OCI-LY3 (cell line): ENCODE data around the gene PALD1.

Source experiments
- EZH2phosphoT487 ChIP-seq: fragments of 200-600 bp; shearing (Covaris generic); IDR thresholded peaks from 2 replicates; pipeline ENCODE4 v1.6.1; 2018; ENCODE audit warnings: antibody characterized with exemption, mixed run types, low read depth
- TF ChIP-seq, protein P1 (sequence below): fragments of 200-600, 300-600 bp; sonication (generic); IDR thresholded peaks from 2 replicates; pipeline ENCODE4 v1.5.1; 2014; ENCODE audit warnings: antibody characterized with exemption, low read length, low read depth

DNA sequence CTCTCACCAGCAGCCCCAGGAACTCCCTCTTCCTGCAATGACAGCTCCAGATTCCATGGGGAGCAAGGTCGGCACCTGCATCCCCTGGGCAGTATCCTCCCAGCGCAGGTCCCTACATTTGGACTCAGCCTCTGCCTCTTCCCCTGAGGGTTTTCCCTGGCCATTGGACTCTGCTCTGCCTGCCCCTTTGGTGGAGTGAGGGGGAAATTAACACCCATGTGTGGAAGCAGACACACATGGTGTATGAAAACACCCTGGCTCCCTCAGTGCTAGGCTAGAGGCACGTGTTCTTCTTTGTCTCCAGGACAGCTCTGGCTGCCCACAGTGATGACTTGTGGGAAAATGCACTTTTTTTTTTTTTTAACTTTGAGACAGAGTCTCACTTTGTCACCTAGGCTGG lies 115.6 kb downstream of the PALD1 start:
- TF ChIP-seq, protein P1, sequence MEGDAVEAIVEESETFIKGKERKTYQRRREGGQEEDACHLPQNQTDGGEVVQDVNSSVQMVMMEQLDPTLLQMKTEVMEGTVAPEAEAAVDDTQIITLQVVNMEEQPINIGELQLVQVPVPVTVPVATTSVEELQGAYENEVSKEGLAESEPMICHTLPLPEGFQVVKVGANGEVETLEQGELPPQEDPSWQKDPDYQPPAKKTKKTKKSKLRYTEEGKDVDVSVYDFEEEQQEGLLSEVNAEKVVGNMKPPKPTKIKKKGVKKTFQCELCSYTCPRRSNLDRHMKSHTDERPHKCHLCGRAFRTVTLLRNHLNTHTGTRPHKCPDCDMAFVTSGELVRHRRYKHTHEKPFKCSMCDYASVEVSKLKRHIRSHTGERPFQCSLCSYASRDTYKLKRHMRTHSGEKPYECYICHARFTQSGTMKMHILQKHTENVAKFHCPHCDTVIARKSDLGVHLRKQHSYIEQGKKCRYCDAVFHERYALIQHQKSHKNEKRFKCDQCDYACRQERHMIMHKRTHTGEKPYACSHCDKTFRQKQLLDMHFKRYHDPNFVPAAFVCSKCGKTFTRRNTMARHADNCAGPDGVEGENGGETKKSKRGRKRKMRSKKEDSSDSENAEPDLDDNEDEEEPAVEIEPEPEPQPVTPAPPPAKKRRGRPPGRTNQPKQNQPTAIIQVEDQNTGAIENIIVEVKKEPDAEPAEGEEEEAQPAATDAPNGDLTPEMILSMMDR = no peak
- no peak for TF ChIP-seq EZH2phosphoT487
